Activated CD8-positive, alpha-beta T cell treated with anti-CD3 and anti-CD28 coated beads, Interleukin-2, amount 10 ng/mL, durations not matched to agents 7 days and 5 days (primary cell): ENCODE measurements around the gene BBOF1. TPM values are rescaled to one million over a fixed set of nuclear protein-coding genes. Genes with fewer than 3 reads are reported as not detected.
"Not testable (repeated sequence)": the region's sequence is repeated elsewhere in the genome, so short reads cannot be mapped to it uniquely, and the experiment has no call there.

Source experiments
- ATAC-seq: fragments of 150-1000 bp; cut with Tn5 transposase; one replicate; pipeline ENCODE4 v1.10.0; 2021; ENCODE audit warnings: moderate library complexity
- CTCF ChIA-PET: fragments of 350-600 bp; sonication (Branson Sonifier 250); formaldehyde crosslinking; loops from one replicate; lab custom pipeline; 2021; ENCODE audit warnings: antibody characterized with exemption; lab: Charles Lee
- POLR2A ChIA-PET: fragments of 350-600 bp; sonication (Branson Sonifier 250); formaldehyde crosslinking; loops from one replicate; lab custom pipeline; 2021; ENCODE audit warnings: antibody characterized with exemption; lab: Charles Lee
- DNase-seq: peaks from one replicate; pipeline ENCODE4 v3.0.0-alpha.2; 2020
- H3K27ac Mint-ChIP-seq: one replicate; pipeline ENCODE4 v1.8.0; 2021; ENCODE audit warnings: mild to moderate bottlenecking, mixed read lengths
- H3K27me3 Mint-ChIP-seq: one replicate; pipeline ENCODE4 v1.8.0; 2021; ENCODE audit warnings: low read depth, mixed read lengths
- H3K36me3 Mint-ChIP-seq: one replicate; pipeline ENCODE4 v1.8.0; 2021; ENCODE audit warnings: low read depth, mixed read lengths
- H3K4me1 Mint-ChIP-seq: one replicate; pipeline ENCODE4 v1.8.0; 2021; ENCODE audit warnings: low read depth, mixed read lengths
- H3K4me3 Mint-ChIP-seq: one replicate; pipeline ENCODE4 v1.8.0; 2021; ENCODE audit warnings: mild to moderate bottlenecking, mixed read lengths
- H3K9me3 Mint-ChIP-seq: one replicate; pipeline ENCODE4 v1.8.0; 2022; ENCODE audit warnings: mixed read lengths; ENCODE audit not compliant: insufficient read depth
- total RNA-seq, 2 experiments: library from RNA; stranded (reverse); gene quantifications; one replicate each; pipeline ENCODE4 v1.2.3, GENCODE V29; 2021

The BBOF1 gene
- total RNA-seq, 2 experiments from 2014 or later = 1.2 to 1.3 TPM

DNA sequence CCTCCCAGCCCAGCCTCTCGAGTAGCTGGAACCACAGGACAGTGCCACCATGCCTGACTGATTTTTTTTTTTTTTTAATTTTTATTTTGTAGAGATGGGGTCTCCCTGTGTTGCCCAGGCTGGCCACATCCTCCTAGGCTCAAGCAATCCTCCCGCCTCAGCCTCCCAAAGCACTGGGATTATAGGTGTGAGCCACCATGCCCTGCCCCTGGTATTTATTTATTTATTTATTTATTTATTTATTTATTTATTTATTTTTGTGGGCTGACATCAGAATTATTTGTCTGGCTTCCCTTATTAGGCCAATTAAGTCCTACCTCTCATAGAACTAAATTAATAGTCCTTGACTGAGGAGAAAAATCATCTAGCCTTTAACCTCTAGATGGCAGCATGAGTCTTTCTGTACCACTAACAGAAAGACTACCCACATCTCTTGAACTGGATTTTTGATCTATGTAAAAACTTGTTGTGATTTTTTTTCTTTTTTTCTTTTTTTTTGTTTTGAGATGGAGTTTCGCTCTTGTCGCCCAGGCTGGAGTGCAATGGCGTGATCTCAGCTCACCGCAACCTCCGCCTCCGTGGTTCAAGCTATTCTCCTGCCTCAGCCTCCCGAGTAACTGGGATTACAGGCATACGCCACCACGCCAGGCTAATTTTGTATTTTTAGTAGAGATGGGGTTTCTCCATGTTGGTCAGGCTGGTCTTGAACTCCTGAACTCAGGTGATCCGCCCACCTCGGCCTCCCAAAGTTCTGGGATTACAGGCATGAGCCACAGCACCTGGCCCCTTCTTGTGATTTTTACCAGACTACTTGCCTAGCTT is 92.5 kb downstream of the BBOF1 start:
- H3K27me3 Mint-ChIP-seq, H3K4me3 Mint-ChIP-seq, DNase-seq, H3K4me1 Mint-ChIP-seq, POLR2A ChIA-PET, H3K27ac Mint-ChIP-seq, H3K9me3 Mint-ChIP-seq: not testable (repeated sequence)
- ATAC-seq = peak; percentile 65
- CTCF ChIA-PET = interaction anchor here (0.6 to 1.9 kb wide), 19 partner anchors 8 to 158 kb away, joined by 3 to 14 read pairs (median 3); no protein-coding TSS in a partner anchor
- peaks cover 14% of the 10 kb centered on the region for H3K36me3 Mint-ChIP-seq

Other genes with a start within 250 kb of the BBOF1 start
- 1 to 10 TPM; 1.4 to 1.8 TPM for gene PTGR2, start 167.5 kb upstream of the BBOF1 start, total RNA-seq
- gene ZNF410, start 132.5 kb upstream of the BBOF1 start, total RNA-seq = 10 to 100 TPM; 49.7 to 50.2 TPM
- 1 to 10 TPM; 1.2 to 1.7 TPM for gene FAM161B, start 69.3 kb upstream of the BBOF1 start, total RNA-seq
- 10 to 100 TPM; 18.9 to 19.0 TPM for gene COQ6, start 69.0 kb upstream of the BBOF1 start, total RNA-seq
- gene ENTPD5, start 61 bp upstream of the BBOF1 start, total RNA-seq = 10 to 100 TPM; 13.0 to 13.8 TPM
- 10 to 100 TPM; 13.0 to 14.2 TPM for gene ALDH6A1, start 65.1 kb downstream of the BBOF1 start, total RNA-seq
- 10 to 100 TPM; 14.9 to 15.2 TPM for gene LIN52, start 65.6 kb downstream of the BBOF1 start, total RNA-seq
- not detected for gene VSX2, start 220.1 kb downstream of the BBOF1 start, total RNA-seq